ENCODE results near the gene TAOK3. TPM values are rescaled to one million over a fixed set of nuclear protein-coding genes. Genes with fewer than 3 reads are reported as not detected.
A peak's percentile ranks its signal among the peaks of the same experiment; 100 is the strongest.
"Not testable (repeated sequence)": the region's sequence is repeated elsewhere in the genome, so short reads cannot be mapped to it uniquely, and the experiment has no call there.

TAOK3 gene
- total and polyA plus RNA-seq, 2 of the 8 experiments (the other 6 are each of a cell fraction or from before 2014, with no cell fraction given), result 5.2 to 9.3 TPM

DNA sequence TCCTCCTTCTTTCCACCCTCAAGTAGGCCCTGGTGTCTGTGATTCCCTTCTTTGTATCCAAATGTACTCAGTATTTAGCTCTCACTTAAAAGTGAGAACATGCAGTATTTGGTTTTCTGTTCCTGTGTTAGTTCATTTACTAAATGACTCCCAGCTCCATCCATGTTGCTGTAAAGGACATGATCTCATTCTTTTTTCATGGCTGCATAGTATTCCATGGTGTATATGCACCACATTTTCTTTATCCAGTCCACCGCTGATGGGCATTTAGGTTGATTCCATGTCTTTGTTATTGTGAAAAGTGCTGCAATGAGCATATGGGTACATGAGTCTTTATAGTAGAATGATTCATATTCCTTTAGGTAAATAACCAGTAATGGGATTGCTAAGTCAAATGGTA lies 94.4 kb downstream of the TAOK3 start:
- POLR2A ChIA-PET (ENCODE audit: partially characterized antibody); DNase-seq (ENCODE audit: low read depth in 1 of 2, low spot score in 2 of 2); H3K4me1 ChIP-seq (replicated peaks in 1 of 4; ENCODE audit: control insufficient read depth in 3 of 4, insufficient read depth in 4 of 4, low read length in 3 of 4); H3K36me3 ChIP-seq (ENCODE audit: control insufficient read depth in 2 of 4, insufficient read depth in 4 of 4, low read length in 3 of 4); H3K4me2 ChIP-seq (ENCODE audit: insufficient read depth in 1 of 2, low read depth in 2 of 2, low read length in 2 of 2); H3K23me2 ChIP-seq (ENCODE audit: low read depth, low read length); H3K14ac ChIP-seq (ENCODE audit: insufficient read length); H2AK5ac ChIP-seq (ENCODE audit: low read depth, low read length); H3K79me1 ChIP-seq (ENCODE audit: low read depth, low read length); H2BK5ac ChIP-seq (ENCODE audit: low read depth, low read length); H3K27me3 ChIP-seq (replicated peaks in 1 of 4; ENCODE audit: control insufficient read depth in 3 of 4, extremely low read depth in 1 of 4, insufficient read depth in 3 of 4, low read length in 3 of 4); H2BK20ac ChIP-seq (ENCODE audit: low read length); H3K79me2 ChIP-seq (ENCODE audit: control insufficient read depth in 1 of 2, insufficient read depth in 2 of 2, low read length in 2 of 2); H2BK15ac ChIP-seq (ENCODE audit: low read length); H3K18ac ChIP-seq (ENCODE audit: extremely low read depth, low read length); FAIRE-seq; H2BK120ac ChIP-seq (replicated peaks; ENCODE audit: low read depth, low read length); H2AFZ ChIP-seq (ENCODE audit: low read length); H3K9me3 ChIP-seq (ENCODE audit: insufficient read depth in 2 of 2, low read depth in 1 of 2, low read length in 1 of 2); H4K5ac ChIP-seq (ENCODE audit: insufficient read length, low read depth, low read length); H3K27ac ChIP-seq (ENCODE audit: low read depth, low read length); H3K56ac ChIP-seq (replicated peaks; ENCODE audit: insufficient read length, low read depth, low read length); H3K9ac ChIP-seq (replicated peaks in 1 of 4; ENCODE audit: extremely low read depth in 1 of 4, low read depth in 3 of 4, low read length in 3 of 4); H3K23ac ChIP-seq (ENCODE audit: insufficient read length); H4K20me1 ChIP-seq (replicated peaks in 1 of 2; ENCODE audit: control insufficient read depth in 1 of 2, insufficient read depth in 2 of 2, low read length in 2 of 2); H3K4me3 ChIP-seq (ENCODE audit: extremely low read depth in 1 of 4, insufficient read depth in 2 of 4, low read depth in 3 of 4, low read length in 4 of 4); H3K4ac ChIP-seq (replicated peaks; ENCODE audit: insufficient read length, low read depth, low read length); H2BK12ac ChIP-seq (ENCODE audit: low read depth, low read length); H4K91ac ChIP-seq (replicated peaks; ENCODE audit: insufficient read length, low read length); H4K8ac ChIP-seq (ENCODE audit: extremely low read depth, insufficient read depth, low read length): not testable (repeated sequence)
- CTCF ChIA-PET (ENCODE audit: partially characterized antibody), result interaction anchor here (0.6 kb wide), 1 partner anchor 8 kb away, joined by 3 read pairs; no protein-coding TSS in a partner anchor
- 89% methylated on average over 1 of the region's 1 CpG; no CpG with 5 or more reads in 1 of the 2 experiments for WGBS, 2 experiments (ENCODE audit: extremely low coverage in 1 of 2, insufficient coverage in 1 of 2, insufficient read length in 1 of 2, insufficient replicate concordance in 2 of 2, low coverage in 1 of 2, low lambda C conversion rate in 2 of 2, missing lambda C conversion rate in 1 of 2)
- TF ChIP-seq KDM1A (IDR thresholded peaks at IDR 0.05; ENCODE audit: borderline replicate concordance, low read length), result 0 out of 2 replicates have a peak, but pooled peaks have one; percentile 31
